Left lung (tissue), 10 donors: ENCODE measurements around the gene RNPEP. TPM values are rescaled to one million over a fixed set of nuclear protein-coding genes. Genes with fewer than 3 reads are reported as not detected.

Experiments used
- ATAC-seq: fragments of 200-7000 bp; cut with Tn5 transposase; one replicate; pipeline ENCODE4 v1.9.1; 2020; ENCODE audit warnings: moderate library complexity
- DNase-seq, 4 donors: peaks; one replicate each; pipeline ENCODE4 v3.0.0-alpha.2; 2013 to 2020
- H3K27ac ChIP-seq, 2 donors: fragments of 200-600 bp; sonication (generic) in 1 of 2; one replicate each; pipeline versions ENCODE4 v1.5.0 to v1.8.0; 2020 to 2021
- H3K27me3 ChIP-seq, 2 donors: fragments of 200-600 bp; sonication (generic) in 1 of 2; one replicate each; pipeline versions ENCODE4 v1.5.0 to v1.8.0; 2020 to 2021
- H3K36me3 ChIP-seq, 2 donors: fragments of 200-600 bp; sonication (generic) in 1 of 2; one replicate each; pipeline versions ENCODE4 v1.5.0 to v1.8.0; 2020 to 2021
- H3K4me1 ChIP-seq, 2 donors: fragments of 200-600 bp; one replicate each; pipeline ENCODE4 v1.8.0; 2021
- H3K4me3 ChIP-seq, 2 donors: fragments of 200-600 bp; sonication (generic) in 1 of 2; one replicate each; pipeline versions ENCODE4 v1.5.0 to v1.8.0; 2020 to 2021; ENCODE audit warnings: mild to moderate bottlenecking in 1 of 2
- H3K9me3 ChIP-seq, 2 donors: fragments of 200-600 bp; sonication (generic) in 1 of 2; one replicate each; pipeline versions ENCODE4 v1.5.0 to v1.8.0; 2020 to 2021
- CTCF ChIP-seq, 2 donors: fragments of 200-600 bp; sonication (generic) in 1 of 2; IDR thresholded peaks; one replicate each; pipeline versions ENCODE4 v1.5.0 to v1.8.0; 2021; ENCODE audit warnings: antibody characterized with exemption in 2 of 2
- intact Hi-C, 2 donors: fragments of 100-400 bp; cut with DNase I; formaldehyde crosslinking; loops; one replicate each; pipeline versions ENCODE4 v1.11.2 to v1.14.2; 2022
- polyA plus RNA-seq, 6 donors: library from polyadenylated mRNA; unstranded; fragments of 120-200 nt; gene quantifications; one replicate each; pipeline ENCODE4 v1.2.1, GENCODE V29; 2013; ENCODE audit not compliant: insufficient read length in 6 of 6
- total RNA-seq, 2 donors: library from RNA; stranded (reverse); fragmentation: NEBNext Ultra II Directional; extraction: Animal tissue kit (Norgen Biotek cat#: 25700); gene quantifications; one replicate each; pipeline ENCODE4 v1.2.1, GENCODE V29; 2021
- donor health status: DM: no; HTN: yes; CAD: no.
- donor health status: DM: no; HTN: no; CAD: no.

The RNPEP gene
- total and polyA plus RNA-seq, 8 donors, result 56.0 to 81.2 (median 65.3) TPM

GRCh38 chr1:202037706-202038296 lies 55.4 kb downstream of the RNPEP start:
- no peaks in the 10 kb centered on the region for H3K9me3 ChIP-seq
- H3K36me3 ChIP-seq, result no peaks in the 10 kb centered on the region
- no peak for ATAC-seq
- H3K27ac ChIP-seq, result no peak overlapping the region
- H3K4me3 ChIP-seq, result no peak overlapping the region
- peaks cover 0 to 3% of the 10 kb centered on the region in 2 donors for H3K4me1 ChIP-seq
- no peaks in the 10 kb centered on the region for H3K27me3 ChIP-seq
- intact Hi-C loops, result no loop called here
- no peak for TF ChIP-seq CTCF (IDR thresholded peaks at IDR 0.05)
- DNase-seq, result no peak

GRCh38 chr1:202038688-202039346 lies 56.4 kb downstream of the RNPEP start:
- H3K27ac ChIP-seq, result no peak overlapping the region
- TF ChIP-seq CTCF (IDR thresholded peaks at IDR 0.05), result no peak
- DNase-seq (no peak), ATAC-seq (no peak)
- no peaks in the 10 kb centered on the region for H3K27me3 ChIP-seq
- no peaks in the 10 kb centered on the region for H3K36me3 ChIP-seq
- H3K9me3 ChIP-seq, result no peaks in the 10 kb centered on the region
- intact Hi-C loops, result no loop called here
- peaks cover 0 to 3% of the 10 kb centered on the region in 2 donors for H3K4me1 ChIP-seq
- H3K4me3 ChIP-seq, result no peak overlapping the region

- DNase-seq (no peak), ATAC-seq (peak; percentile 3)
- Histone ChIP-seq H3K27me3 (peaks cover 0 to 4% of the 10 kb centered on the region in 2 donors), H3K4me1 (peaks cover 0 to 4% of the 10 kb centered on the region in 2 donors), H3K4me3 (no peak overlapping the region), H3K9me3 (no peaks in the 10 kb centered on the region), H3K36me3 (no peaks in the 10 kb centered on the region), H3K27ac (peak overlapping the region; percentile 62 to 64)
- intact Hi-C loops, result no loop called here
- TF ChIP-seq CTCF (IDR thresholded peaks at IDR 0.05), result no peak
Observed at GRCh38 chr1:202045705-202046104, 63.3 kb downstream of the RNPEP start.

GRCh38 chr1:202046227-202046626 lies 63.8 kb downstream of the RNPEP start:
- intact Hi-C loops, result no loop called here
- DNase-seq (peak; percentile 59 to 89 (median 86)), ATAC-seq (peak; percentile 79)
- peaks cover 0 to 4% of the 10 kb centered on the region in 2 donors for H3K4me1 ChIP-seq
- peak overlapping the region; percentile 64 to 77 for H3K27ac ChIP-seq
- H3K4me3 ChIP-seq, result no peak overlapping the region
- TF ChIP-seq CTCF (IDR thresholded peaks at IDR 0.05), result no peak
- H3K27me3 ChIP-seq, result peaks cover 0 to 4% of the 10 kb centered on the region in 2 donors
- no peaks in the 10 kb centered on the region for H3K9me3 ChIP-seq
- no peaks in the 10 kb centered on the region for H3K36me3 ChIP-seq
